ENCODE results near the gene CCNT2.
"Not testable (repeated sequence)": the region's sequence is repeated elsewhere in the genome, so short reads cannot be mapped to it uniquely, and the experiment has no call there.

The CCNT2 gene

GRCh38 chr2:134976074-134976702, 57.6 kb downstream of the CCNT2 start:
- no peak for DNase-seq

GRCh38 chr2:134977104-134977503, 58.5 kb downstream of the CCNT2 start:
- DNase-seq, result not testable (repeated sequence)

- no peak for DNase-seq
These were observed 60.6 kb downstream of the CCNT2 start for GRCh38 chr2:134979221-134979620.

- DNase-seq, result no peak
These were observed 62.0 kb downstream of the CCNT2 start for GRCh38 chr2:134980639-134981038.

GRCh38 chr2:134982603-134983002, 64.0 kb downstream of the CCNT2 start:
- DNase-seq, result no peak

GRCh38 chr2:134985061-134985460, 66.4 kb downstream of the CCNT2 start:
- DNase-seq, result no peak

GRCh38 chr2:134988994-134989605, 70.5 kb downstream of the CCNT2 start:
- peak in 1 of 5 donors; percentile 18 for DNase-seq

GRCh38 chr2:134999521-134999920, 80.9 kb downstream of the CCNT2 start:
- no peak for DNase-seq

- no peak for DNase-seq
These were observed 84.2 kb downstream of the CCNT2 start for GRCh38 chr2:135002836-135003235.

- peak; percentile 31 to 61 (median 60) for DNase-seq
These were observed 85.6 kb downstream of the CCNT2 start for GRCh38 chr2:135004005-135004746.

GRCh38 chr2:135005753-135006152, 87.1 kb downstream of the CCNT2 start:
- no peak for DNase-seq
